NCI-H2029 treated with DMSO at 0.1 percent for 48 hours (cell line): ENCODE data around the gene SIPA1.

Experiments
- DNase-seq: peaks from one replicate; lab custom pipeline; 2025; lab: John Stamatoyannopoulos, UW

SIPA1 gene

GRCh38 chr11:65637794-65638419 is at the start of gene SIPA1:
Gene SIPA1, plus strand, starts transcription at chr11:65638101. Its CDS starts 2,821 bp downstream, at chr11:65640922.
- DNase-seq = no peak

- no peak for DNase-seq
Measured at GRCh38 chr11:65588199-65589054, 49.5 kb upstream of the SIPA1 start.

DNA sequence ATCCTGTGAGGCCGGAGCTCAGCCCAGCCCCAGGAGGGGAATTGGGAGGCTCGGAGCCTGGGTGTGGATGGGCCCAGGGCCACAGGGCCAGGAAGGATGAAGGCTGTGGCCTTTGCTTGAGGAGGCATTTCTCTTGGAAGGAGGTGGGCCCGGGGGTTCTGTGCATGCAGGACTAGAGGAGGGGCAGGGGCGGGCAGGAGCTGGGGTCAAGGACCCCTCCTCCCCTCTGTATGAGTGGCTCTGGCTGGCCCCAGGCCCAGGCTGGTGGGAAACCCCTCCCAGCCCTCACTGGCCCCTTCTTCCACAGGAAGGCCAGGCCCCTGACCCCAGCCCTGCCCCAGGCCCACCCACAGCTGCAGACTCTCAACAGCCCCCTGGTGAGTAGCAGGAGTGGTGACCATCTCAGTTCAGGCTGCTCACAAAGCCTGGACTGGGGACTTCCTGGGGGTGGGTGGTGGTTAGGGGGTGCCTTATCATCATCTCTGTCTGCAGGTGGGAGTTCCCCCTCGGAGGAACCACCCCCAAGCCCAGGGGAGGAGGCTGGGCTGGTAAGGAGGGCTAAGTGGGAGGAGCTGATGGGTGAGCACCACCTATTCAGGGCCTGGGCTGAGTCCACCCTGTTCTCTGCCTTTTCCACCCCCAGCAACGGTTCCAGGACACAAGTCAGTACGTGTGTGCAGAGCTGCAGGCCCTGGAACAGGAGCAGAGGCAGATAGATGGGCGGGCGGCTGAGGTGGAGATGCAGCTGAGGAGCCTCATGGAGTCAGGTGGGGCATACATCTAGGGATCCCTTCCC is 48.3 kb upstream of the SIPA1 start:
- DNase-seq = no peak

DNA sequence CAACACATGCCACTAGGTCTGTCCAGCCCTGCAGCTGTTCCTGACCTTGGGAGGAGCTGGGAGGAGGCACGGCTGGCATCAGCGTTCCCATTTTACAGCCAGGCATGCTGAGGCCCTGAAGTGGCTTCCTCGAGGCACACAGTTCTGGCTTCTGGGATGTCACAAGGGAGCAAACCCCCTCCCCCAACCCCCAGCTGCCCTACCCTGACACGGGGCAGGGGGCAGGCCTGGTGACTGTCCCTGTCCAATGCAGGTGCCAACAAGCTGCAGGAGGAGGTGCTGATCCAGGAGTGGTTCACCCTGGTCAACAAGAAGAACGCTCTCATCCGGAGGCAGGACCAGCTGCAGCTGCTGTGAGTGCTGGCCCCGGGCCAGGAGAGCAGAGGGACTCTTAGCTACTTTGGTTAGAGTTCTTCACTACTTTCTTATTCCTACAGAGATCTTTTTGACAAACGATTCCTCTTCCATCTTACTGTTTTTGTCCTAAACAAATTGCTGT is 47.6 kb upstream of the SIPA1 start:
- DNase-seq = no peak

DNA sequence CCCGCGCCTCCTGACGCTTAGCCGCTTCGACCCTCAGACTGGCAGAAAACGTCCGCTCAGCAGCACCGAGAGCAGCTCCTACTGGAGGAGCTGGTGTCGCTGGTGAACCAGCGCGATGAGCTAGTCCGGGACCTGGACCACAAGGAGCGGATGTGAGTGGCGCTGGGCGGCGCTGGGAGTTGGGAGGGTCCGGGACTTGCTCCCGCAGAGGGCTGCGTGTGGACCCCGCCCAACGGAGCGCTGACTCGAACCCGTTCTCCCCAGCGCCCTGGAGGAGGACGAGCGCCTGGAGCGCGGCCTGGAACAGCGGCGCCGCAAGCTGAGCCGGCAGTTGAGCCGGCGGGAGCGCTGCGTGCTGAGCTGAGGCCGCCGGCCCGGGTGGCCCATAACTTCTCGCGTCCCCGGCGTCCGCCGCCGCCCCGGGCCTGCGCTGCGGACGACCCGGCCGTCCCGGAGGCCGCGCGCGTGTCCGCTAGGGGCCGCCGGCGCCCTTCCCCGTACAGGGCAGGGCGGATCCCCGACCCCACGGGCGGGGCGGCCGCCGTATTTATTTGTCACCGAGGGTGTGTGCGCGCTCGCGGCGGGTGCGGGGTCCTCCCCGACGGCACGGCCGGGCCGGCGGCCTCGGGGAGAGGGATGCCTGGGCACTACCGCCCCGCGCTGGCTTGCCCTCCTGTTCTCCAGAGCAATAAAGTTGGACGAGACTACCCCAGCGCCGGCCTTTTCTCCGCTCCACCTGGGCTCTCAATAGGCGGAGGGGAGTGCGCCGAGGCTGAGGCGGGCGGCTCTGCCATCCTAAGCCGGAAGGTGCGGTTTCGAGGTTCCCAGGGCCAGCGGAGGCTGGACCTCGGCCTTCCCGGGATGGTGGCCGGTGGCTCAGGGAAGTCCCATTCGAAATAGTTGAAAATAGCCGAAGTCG is 45.7 kb upstream of the SIPA1 start:
- DNase-seq = no peak

DNA sequence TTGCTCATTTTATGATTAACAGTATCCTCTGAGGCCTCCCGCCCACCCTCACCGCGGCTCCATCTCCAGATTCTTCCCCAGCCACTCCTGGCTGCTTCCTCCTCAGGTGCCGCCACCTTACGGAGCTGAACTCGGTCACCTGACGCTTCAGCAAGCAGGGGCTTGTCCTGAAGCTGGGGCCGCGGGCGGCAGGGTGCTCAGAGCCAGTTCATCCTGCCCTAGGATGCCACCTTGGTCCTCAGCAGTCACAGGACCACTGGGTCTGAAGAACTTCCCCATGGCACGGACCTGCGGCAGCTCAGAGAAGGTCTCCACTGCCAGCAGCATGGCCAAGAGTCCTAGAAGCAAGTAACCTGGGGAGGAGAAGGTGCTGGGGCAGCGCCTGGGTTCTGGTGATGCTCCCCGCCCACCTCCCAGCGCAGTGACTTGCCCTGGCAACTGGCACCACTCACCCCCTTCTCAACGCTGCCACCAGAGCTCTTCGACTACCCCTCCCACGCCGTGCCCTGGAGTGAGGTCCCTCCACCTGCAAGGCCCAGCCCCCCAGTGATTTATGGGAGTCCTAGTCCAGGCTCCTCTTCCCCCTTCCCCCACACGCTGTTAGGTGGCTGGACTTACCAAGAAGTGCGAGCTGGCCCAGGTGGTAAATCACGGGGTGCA is 44.9 kb upstream of the SIPA1 start:
- no peak for DNase-seq

- no peak for DNase-seq
Measured at GRCh38 chr11:65593518-65594414, 44.1 kb upstream of the SIPA1 start.

- no peak for DNase-seq
Measured at GRCh38 chr11:65595131-65595530, 42.8 kb upstream of the SIPA1 start.

GRCh38 chr11:65595543-65596281 is 42.2 kb upstream of the SIPA1 start, which contains the start of gene KCNK7:
Gene KCNK7, minus strand, starts transcription at chr11:65595800. Its CDS starts 28 bp downstream, at chr11:65595772.
- DNase-seq = no peak

DNA sequence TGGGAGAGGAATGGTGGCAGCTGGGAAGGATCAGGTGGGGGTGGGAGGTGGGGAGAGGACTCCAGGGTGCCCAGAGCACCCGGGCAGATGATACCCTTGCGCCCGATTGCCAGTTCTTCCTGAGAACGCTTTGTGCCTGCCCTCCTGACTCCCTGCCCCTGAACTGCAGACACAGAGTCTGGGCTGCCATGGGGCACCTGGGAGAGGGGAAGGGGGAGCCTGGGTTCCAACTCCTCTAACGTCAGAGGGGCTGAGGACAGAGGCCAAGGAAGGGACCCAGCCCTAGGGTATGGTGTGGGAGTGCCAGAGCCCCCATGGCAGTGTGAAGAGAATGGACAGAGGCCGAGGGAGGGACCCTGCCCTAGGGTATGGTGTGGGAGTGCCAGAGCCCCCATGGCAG is 41.4 kb upstream of the SIPA1 start:
- no peak for DNase-seq

DNA sequence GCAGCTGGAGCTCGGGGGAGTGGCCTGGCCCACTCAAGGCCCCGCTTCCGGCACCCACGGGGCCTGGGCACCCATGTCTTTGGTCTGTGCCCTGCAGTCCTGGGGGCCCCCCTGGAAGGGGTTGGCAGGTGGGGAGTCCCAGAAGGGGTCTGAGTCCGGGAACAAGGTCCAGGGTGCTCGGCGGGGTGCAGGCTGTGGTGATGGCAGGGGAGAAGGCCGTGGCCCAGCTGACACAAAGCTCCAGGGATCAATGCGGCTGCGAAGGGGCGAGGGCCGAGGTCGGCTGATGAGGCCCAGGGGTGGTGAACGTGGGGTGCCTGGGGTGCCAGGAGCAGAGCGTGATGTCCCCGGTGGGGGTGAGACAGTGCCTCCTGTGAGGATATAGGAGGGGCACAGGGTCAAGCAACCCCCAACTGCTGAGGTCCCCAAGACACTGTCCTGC is 39.6 kb upstream of the SIPA1 start:
- DNase-seq = no peak

DNA sequence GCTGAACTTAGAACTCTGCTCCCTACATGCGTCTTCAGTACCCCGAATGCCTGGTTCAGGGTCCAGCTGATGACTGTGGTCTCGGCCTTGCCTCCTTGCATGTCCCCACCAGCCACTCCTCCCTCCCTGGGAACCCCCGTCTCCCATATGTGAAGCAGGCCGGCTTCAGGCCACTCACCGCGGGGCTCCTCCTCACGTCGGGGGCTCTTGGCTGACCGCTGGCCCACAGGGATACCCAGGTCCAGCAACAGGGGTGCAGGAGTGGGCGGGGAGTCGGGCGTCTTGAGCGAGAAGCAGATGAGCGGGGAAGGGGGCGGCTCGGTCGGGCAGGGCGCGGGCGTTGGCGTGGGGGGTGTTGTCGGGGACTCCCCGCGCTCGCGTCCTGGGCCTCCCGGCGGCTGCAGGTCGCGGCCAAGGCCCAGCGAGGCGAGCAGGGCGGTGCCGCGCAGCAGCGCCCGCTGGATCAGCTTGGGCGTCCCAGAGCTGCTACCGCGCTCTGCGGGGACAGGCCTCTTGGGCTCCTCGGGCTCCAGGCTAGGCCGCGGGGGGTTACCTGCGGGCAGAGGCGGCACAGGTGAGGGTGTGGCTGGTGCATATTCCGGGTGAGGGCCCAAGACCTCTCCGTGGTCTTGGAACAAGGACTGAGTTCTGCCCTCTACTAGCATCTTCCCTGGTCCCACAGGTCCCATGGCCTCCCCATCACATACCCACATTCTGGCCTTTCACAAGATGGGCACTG is 38.5 kb upstream of the SIPA1 start:
- DNase-seq = no peak

- DNase-seq = no peak
Measured at GRCh38 chr11:65599955-65600246, 38.0 kb upstream of the SIPA1 start.

- DNase-seq = no peak
Measured at GRCh38 chr11:65604258-65604657, 33.6 kb upstream of the SIPA1 start.

DNA sequence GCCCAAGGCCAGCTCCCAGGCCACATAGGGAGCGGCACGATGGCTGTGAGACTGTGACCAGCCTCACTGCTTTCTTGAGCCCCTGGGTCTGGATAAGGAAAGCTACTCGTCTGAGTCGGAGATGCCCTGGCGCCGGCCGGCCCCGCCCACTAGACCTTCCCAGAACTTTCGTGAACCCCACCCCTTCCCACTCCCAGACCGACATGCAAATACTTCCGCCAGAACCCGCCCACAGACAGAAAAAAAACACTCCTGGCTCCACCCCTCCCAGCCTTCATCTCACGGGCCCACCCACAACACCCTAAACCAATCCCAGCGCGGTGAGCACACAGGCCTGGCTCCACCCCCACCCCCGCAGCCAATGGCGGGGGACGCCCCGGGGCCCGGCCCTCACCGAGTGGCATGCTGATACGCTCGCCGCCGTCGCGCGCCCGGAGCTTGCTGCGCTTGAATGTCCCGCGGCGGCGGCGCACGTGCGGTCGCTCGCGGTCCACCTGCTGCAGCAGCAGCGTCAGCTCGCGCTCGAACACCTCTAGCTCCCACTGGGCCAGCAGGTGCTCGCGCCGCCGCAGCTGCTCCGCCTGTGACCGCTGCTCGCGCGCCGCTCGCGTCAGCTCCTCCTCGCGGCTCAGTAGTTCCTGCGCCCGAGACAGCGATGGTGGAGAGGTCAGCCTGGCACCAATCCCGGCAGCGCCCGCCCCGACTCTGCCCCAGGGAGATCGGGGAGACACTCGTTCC is 30.9 kb upstream of the SIPA1 start:
- DNase-seq = peak; percentile 87

- DNase-seq = no peak
Measured at GRCh38 chr11:65607614-65608426, 30.1 kb upstream of the SIPA1 start.

DNA sequence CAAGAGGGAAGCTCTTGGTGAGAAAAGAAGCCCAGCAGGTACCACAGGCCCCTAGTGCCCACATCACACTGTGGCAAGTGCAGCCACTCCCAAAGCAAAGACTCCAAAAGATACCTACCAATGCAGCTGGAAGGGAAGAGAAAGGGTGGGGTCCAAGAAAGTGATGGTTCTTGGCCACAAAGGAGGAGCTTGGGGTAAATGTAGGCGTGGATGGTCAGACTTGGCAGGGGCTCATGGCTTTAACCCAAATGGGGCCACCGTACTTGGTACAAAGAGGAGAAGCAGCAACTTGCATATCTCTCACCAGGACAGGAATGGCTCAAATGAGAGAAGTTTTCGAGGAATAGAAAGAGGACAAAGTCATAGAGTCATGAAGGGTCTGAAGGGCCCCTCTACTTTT is 28.7 kb upstream of the SIPA1 start:
- no peak for DNase-seq
